ENCODE measurements around the gene GARS1.

- no peak for TF ChIP-seq EZH2 (IDR thresholded peaks at IDR 0.05; ENCODE audit: low read length, unreplicated experiment)
- TF ChIP-seq, protein P1, sequence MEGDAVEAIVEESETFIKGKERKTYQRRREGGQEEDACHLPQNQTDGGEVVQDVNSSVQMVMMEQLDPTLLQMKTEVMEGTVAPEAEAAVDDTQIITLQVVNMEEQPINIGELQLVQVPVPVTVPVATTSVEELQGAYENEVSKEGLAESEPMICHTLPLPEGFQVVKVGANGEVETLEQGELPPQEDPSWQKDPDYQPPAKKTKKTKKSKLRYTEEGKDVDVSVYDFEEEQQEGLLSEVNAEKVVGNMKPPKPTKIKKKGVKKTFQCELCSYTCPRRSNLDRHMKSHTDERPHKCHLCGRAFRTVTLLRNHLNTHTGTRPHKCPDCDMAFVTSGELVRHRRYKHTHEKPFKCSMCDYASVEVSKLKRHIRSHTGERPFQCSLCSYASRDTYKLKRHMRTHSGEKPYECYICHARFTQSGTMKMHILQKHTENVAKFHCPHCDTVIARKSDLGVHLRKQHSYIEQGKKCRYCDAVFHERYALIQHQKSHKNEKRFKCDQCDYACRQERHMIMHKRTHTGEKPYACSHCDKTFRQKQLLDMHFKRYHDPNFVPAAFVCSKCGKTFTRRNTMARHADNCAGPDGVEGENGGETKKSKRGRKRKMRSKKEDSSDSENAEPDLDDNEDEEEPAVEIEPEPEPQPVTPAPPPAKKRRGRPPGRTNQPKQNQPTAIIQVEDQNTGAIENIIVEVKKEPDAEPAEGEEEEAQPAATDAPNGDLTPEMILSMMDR (conservative IDR thresholded peaks at IDR 0.05; ENCODE audit: low read depth, low read length) = no peak
- TF ChIP-seq EZH2phosphoT487 (IDR thresholded peaks at IDR 0.05; ENCODE audit: borderline replicate concordance, low read length) = no peak
Observed at GRCh38 chr7:30668102-30668501, 73.4 kb downstream of the GARS1 start.
